GM12891 (cell line): ENCODE measurements around the gene SORCS1.

Source experiments
- PAX5 ChIP-seq: IDR thresholded peaks from 2 replicates; pipeline ENCODE4 v1.6.1; 2011; ENCODE audit warnings: low read length, moderate library complexity, mild to moderate bottlenecking; ENCODE audit not compliant: insufficient read depth, severe bottlenecking
- POLR2A ChIP-seq: IDR thresholded peaks from 2 replicates; pipeline ENCODE4 v1.6.1; 2011; ENCODE audit warnings: low read depth, low read length, control low read depth
- POLR2AphosphoS5 ChIP-seq: IDR thresholded peaks from 2 replicates; pipeline ENCODE4 v1.6.1; 2011; ENCODE audit warnings: low read depth, low read length, control low read depth
- POU2F2 ChIP-seq: IDR thresholded peaks from 2 replicates; pipeline ENCODE4 v1.6.1; 2011; ENCODE audit warnings: low read depth, mild to moderate bottlenecking, control low read depth, low read length, moderate library complexity
- SPI1 ChIP-seq: IDR thresholded peaks from 2 replicates; pipeline ENCODE4 v1.6.1; 2011; ENCODE audit warnings: low read depth, low read length, control low read depth
- TAF1 ChIP-seq: IDR thresholded peaks from 2 replicates; pipeline ENCODE4 v1.6.1; 2011; ENCODE audit warnings: low read depth, low read length, control low read depth

GRCh38 chr10:106935978-106936451 lies 228.5 kb downstream of the SORCS1 start:
- TF ChIP-seq POLR2A (no peak), POLR2AphosphoS5 (no peak), PAX5 (no peak), TAF1 (no peak), POU2F2 (no peak), SPI1 (peak; percentile 100)
